Cardiac fibroblast (primary cell): ENCODE measurements around the gene FTHL17.

Experiments used
- DNase-seq, 2 donors: peaks; one replicate each; pipeline versions ENCODE4 v3.0.0 to v3.0.0-alpha.2; 2010; ENCODE audit warnings: low read depth in 2 of 2
- H3K4me3 ChIP-seq, 2 donors: replicated peaks in 1 of 2; 1 replicate in 1 of 2; 2 replicates in 1 of 2; pipeline ENCODE4 v1.5.1; 2011; ENCODE audit warnings: low read depth in 2 of 2, low read length in 2 of 2, mild to moderate bottlenecking in 2 of 2, moderate library complexity in 1 of 2
- TF ChIP-seq, protein P1 (sequence below): IDR thresholded peaks from one replicate; pipeline ENCODE4 v1.5.1; 2011; ENCODE audit warnings: low read depth, mild to moderate bottlenecking, low read length, inconsistent platforms

FTHL17 gene

DNA sequence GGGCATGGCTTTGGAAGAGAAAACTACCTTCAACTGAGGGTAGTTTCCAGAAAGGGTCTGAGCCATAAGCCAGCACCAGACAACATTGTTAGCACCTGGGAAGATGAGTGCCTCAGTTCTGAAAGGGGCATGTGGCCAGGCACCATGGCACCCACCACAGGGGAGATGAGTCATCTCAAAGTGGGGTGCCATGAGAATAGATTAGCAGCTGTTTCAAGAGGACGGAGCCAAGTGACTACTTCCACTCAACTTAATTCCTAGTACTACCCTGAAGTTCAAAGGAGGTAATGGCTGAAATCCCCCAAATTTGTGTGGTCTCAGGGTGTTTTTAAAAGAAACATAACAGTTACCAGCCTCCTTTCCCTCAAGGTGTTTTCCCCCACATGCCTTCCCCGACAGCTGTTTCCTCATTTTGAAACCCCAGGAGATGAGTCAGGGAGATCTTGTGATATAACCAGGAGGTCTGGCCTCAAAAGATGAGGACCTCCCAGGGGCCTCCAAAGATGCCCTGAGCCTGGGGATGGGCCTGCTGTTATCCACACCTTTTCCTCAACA lies 27.8 kb upstream of the FTHL17 start:
- TF ChIP-seq, protein P1, sequence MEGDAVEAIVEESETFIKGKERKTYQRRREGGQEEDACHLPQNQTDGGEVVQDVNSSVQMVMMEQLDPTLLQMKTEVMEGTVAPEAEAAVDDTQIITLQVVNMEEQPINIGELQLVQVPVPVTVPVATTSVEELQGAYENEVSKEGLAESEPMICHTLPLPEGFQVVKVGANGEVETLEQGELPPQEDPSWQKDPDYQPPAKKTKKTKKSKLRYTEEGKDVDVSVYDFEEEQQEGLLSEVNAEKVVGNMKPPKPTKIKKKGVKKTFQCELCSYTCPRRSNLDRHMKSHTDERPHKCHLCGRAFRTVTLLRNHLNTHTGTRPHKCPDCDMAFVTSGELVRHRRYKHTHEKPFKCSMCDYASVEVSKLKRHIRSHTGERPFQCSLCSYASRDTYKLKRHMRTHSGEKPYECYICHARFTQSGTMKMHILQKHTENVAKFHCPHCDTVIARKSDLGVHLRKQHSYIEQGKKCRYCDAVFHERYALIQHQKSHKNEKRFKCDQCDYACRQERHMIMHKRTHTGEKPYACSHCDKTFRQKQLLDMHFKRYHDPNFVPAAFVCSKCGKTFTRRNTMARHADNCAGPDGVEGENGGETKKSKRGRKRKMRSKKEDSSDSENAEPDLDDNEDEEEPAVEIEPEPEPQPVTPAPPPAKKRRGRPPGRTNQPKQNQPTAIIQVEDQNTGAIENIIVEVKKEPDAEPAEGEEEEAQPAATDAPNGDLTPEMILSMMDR, result no peak
- no peak overlapping the region for H3K4me3 ChIP-seq
- peak in 1 of 2 donors; percentile 48 for DNase-seq

DNA sequence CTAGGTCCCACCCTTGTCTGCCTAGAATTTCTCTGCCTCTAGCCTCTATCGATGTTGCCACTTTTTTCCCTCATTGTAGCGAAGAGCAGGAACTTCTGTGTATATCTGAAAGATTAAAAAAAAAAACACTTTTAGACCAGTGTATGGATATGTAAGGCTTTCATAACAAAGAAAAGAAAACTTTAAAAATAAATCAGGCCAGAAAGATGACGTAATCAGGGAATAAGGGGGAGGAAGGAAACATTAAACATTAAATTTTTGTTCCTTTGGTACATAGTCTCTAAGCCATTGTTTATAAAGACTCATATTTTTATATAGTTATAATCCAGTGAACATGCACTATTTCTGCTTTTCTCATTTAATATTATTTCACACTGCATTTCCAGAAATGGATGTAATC lies 26.2 kb upstream of the FTHL17 start:
- no peak overlapping the region for H3K4me3 ChIP-seq
- TF ChIP-seq, protein P1, result no peak
- DNase-seq, result no peak

DNA sequence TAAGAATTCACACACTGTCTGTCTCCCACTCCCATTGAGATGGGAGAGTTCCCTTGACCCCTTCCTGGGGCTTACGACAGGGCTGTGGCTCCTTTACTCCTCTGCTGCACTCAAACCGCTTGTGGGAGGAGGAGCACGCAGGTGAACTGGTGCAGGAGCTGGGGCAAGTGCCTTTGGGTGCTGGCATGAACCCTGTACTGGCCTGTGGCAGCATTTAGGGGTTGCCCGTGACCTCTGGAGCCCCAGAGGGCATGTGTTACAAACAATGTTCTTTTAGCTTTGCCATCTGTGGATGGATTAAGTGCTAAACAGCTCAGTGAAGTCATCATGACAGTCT lies 21.8 kb upstream of the FTHL17 start:
- TF ChIP-seq, protein P1, result no peak
- no peak for DNase-seq
- no peak overlapping the region for H3K4me3 ChIP-seq

DNA sequence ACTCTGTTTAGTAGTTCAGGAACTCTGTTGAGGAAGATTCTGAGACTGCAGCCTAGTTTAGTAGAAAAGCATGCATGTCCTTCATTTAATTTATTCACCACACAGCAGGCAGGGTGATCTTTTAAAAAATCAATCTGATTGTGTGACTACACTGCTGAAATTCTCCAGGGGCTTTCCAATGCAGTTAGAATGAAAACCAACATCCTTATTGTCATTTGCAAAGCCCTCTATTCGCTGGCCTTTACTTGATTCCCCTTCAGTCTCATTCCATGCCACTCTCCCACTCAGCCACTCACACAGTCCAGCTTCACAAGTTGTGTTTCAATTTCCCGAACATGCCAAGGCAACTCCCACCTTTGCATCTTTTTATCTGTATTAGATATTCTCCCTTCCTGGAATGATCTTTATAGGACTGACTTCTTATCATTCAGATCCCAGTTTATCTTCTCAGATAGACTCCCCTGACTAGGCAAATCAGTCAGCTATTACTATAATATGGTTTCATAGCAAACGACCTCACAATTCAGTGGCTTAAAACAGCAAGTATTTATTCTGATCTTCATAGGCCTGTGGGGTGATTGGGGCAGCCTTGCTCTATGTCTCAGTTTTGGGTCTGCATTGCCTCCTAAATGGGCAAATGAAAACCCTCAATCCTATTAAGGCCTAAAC lies 21.3 kb upstream of the FTHL17 start:
- no peak overlapping the region for H3K4me3 ChIP-seq
- TF ChIP-seq, protein P1, result no peak
- no peak for DNase-seq

DNA sequence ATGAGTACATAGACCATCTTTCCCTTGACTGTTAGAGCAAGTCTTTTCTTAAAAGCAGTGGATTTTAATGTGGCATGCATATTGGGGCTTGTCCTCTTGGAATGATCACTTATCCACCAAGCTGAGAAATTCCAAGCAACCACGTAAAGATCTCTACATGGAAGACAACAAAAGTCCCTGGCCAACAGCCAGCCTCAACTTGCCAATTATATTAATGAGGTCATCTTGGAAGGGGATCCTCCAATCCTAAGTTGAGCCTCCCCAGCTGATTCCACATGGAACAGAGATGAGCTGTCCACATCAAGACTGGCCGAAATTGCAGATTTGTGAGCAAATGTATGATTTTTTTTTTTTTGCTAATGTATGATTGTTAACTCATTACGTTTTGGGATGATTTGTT lies 20.6 kb upstream of the FTHL17 start:
- H3K4me3 ChIP-seq, result no peak overlapping the region
- TF ChIP-seq, protein P1, result no peak
- peak; percentile 13 to 36 for DNase-seq

DNA sequence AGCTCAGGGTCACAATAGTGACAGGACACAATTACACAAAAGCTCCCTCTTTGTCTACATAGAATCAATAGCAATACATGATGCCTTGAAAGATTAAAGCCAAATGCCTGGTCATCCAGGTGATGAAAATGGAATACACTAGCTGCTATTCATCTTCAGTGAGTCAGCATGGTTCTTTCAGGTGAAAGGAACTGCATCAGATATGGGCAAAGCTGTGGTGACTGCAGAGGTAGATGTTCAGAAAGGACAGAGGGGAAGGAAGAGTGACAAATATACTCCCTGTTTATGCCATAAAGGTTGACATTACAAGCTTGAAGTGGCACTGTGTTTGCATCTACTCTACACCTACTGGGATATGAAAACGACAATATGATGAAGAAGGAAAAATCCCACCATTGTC lies 20.0 kb upstream of the FTHL17 start:
- TF ChIP-seq, protein P1, result no peak
- no peak overlapping the region for H3K4me3 ChIP-seq
- no peak for DNase-seq

DNA sequence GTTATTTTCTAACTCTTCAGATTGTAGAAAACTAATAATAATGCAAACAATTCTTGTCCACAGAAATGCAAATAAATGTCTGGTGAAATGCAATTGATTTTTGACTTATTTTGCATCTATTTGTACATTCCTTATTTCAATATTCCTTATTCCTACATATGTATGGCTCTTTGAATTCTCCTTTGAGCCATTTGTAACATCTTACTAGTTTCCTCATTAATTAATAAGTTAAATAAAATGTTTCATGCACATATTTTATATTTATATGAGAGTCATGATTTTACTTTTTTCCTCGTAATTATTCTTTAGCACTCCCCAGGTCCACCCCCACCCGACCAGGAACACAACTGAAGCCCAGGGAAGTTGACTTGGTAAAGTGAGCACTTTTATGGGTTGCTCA lies 2.7 kb upstream of the FTHL17 start:
- H3K4me3 ChIP-seq, result no peak overlapping the region
- DNase-seq, result no peak
- TF ChIP-seq, protein P1, result no peak
